Femur (tissue), 1 donor: ENCODE results near the gene GJD2.
A peak's percentile ranks its signal among the peaks of the same experiment; 100 is the strongest.

Source experiments
- DNase-seq: peaks from one replicate; pipeline ENCODE4 v3.0.0-alpha.2; 2017

Gene GJD2

GRCh38 chr15:34721802-34722438 lies 32.9 kb downstream of the GJD2 start:
- DNase-seq, result peak; percentile 78

- DNase-seq, result no peak
Observed at GRCh38 chr15:34721157-34721801, 33.5 kb downstream of the GJD2 start.

GRCh38 chr15:34719695-34720094 lies 35.1 kb downstream of the GJD2 start:
- no peak for DNase-seq

GRCh38 chr15:34718681-34719665 lies 35.8 kb downstream of the GJD2 start:
- no peak for DNase-seq

GRCh38 chr15:34717729-34718128 lies 37.1 kb downstream of the GJD2 start:
- no peak for DNase-seq

GRCh38 chr15:34716111-34716510 lies 38.7 kb downstream of the GJD2 start:
- no peak for DNase-seq

- no peak for DNase-seq
Observed at GRCh38 chr15:34714476-34715121, 40.2 kb downstream of the GJD2 start.

- DNase-seq, result no peak
Observed at GRCh38 chr15:34713635-34714034, 41.2 kb downstream of the GJD2 start.

GRCh38 chr15:34709866-34710265 lies 44.9 kb downstream of the GJD2 start:
- DNase-seq, result no peak

GRCh38 chr15:34708422-34708821 lies 46.4 kb downstream of the GJD2 start:
- no peak for DNase-seq

- DNase-seq, result peak; percentile 24
Observed at GRCh38 chr15:34701536-34701935, 53.3 kb downstream of the GJD2 start.
